GM18909 (cell line): ENCODE measurements around the gene NOC2L.
"Not testable (repeated sequence)": the region's sequence is repeated elsewhere in the genome, so short reads cannot be mapped to it uniquely, and the experiment has no call there.

Experiments used
- ATAC-seq: cut with Tn5 transposase; IDR thresholded peaks from one replicate; pipeline ENCODE4 v1.9.1; 2021; ENCODE audit warnings: mild to moderate bottlenecking; ENCODE audit not compliant: unreplicated experiment, poor library complexity

The NOC2L gene

GRCh38 chr1:994546-994945, 35.5 kb upstream of the NOC2L start:
- ATAC-seq: not testable (repeated sequence)

- no peak for ATAC-seq
These were observed 34.4 kb upstream of the NOC2L start for GRCh38 chr1:993379-993995.

- no peak for ATAC-seq
These were observed 33.3 kb upstream of the NOC2L start for GRCh38 chr1:992362-992761.

GRCh38 chr1:991895-992294, 32.8 kb upstream of the NOC2L start:
- no peak for ATAC-seq

GRCh38 chr1:991275-991674, 32.2 kb upstream of the NOC2L start:
- ATAC-seq: not testable (repeated sequence)

- not testable (repeated sequence) for ATAC-seq
These were observed 29.0 kb upstream of the NOC2L start for GRCh38 chr1:988061-988460.

- no peak for ATAC-seq
These were observed 26.1 kb upstream of the NOC2L start for GRCh38 chr1:985126-985525.

- ATAC-seq: no peak
These were observed 25.4 kb upstream of the NOC2L start for GRCh38 chr1:984476-984814.

- no peak for ATAC-seq
These were observed 24.9 kb upstream of the NOC2L start for GRCh38 chr1:983798-984475.

- ATAC-seq: no peak
These were observed 23.8 kb upstream of the NOC2L start for GRCh38 chr1:982765-983436.

GRCh38 chr1:981955-982558, 23.0 kb upstream of the NOC2L start, which contains the start of gene PERM1:
Gene PERM1, minus strand, starts transcription at chr1:982093. Its CDS starts 1,064 bp downstream, at chr1:981029.
- ATAC-seq: no peak

GRCh38 chr1:981491-981954, 22.5 kb upstream of the NOC2L start:
- ATAC-seq: no peak

GRCh38 chr1:980602-981395, 21.7 kb upstream of the NOC2L start:
- ATAC-seq: no peak

GRCh38 chr1:980137-980571, 21.1 kb upstream of the NOC2L start:
- ATAC-seq: no peak

- ATAC-seq: no peak
These were observed 20.7 kb upstream of the NOC2L start for GRCh38 chr1:979744-980072.

- no peak for ATAC-seq
These were observed 20.0 kb upstream of the NOC2L start for GRCh38 chr1:978835-979743.

- ATAC-seq: no peak
These were observed 19.2 kb upstream of the NOC2L start for GRCh38 chr1:978069-978834.

- not testable (repeated sequence) for ATAC-seq
These were observed 17.7 kb upstream of the NOC2L start for GRCh38 chr1:976791-977190.
